Esophagus (tissue), 2 donors: ENCODE results near the gene TP53AIP1. TPM values are rescaled to one million over a fixed set of nuclear protein-coding genes. Genes with fewer than 3 reads are reported as not detected.

ENCODE experiments used
- H3K27ac ChIP-seq, 2 donors: one replicate each; pipeline ENCODE4 v1.5.1; 2013; ENCODE audit warnings: low read depth in 2 of 2, mild to moderate bottlenecking in 2 of 2, inconsistent platforms in 1 of 2, low read length in 1 of 2, moderate library complexity in 1 of 2
- H3K27me3 ChIP-seq, 2 donors: one replicate each; pipeline ENCODE4 v1.6.1; 2013; ENCODE audit warnings: low read length in 2 of 2, control low read depth in 1 of 2, mild to moderate bottlenecking in 1 of 2; ENCODE audit not compliant: insufficient read depth in 2 of 2, control insufficient read depth in 1 of 2
- H3K36me3 ChIP-seq, 2 donors: one replicate each; pipeline ENCODE4 v1.6.1; 2013; ENCODE audit warnings: low read length in 1 of 2; ENCODE audit not compliant: control insufficient read depth in 2 of 2, insufficient read depth in 2 of 2
- H3K4me1 ChIP-seq, 2 donors: one replicate each; pipeline ENCODE4 v1.6.1; 2013; ENCODE audit warnings: low read length in 1 of 2; ENCODE audit not compliant: control insufficient read depth in 2 of 2, insufficient read depth in 2 of 2
- H3K4me3 ChIP-seq, 2 donors: one replicate each; pipeline ENCODE4 v1.5.1; 2013; ENCODE audit warnings: low read length in 2 of 2, mild to moderate bottlenecking in 2 of 2, low read depth in 1 of 2, moderate library complexity in 1 of 2
- H3K9me3 ChIP-seq, 2 donors: one replicate each; pipeline ENCODE4 v1.6.1; 2013; ENCODE audit warnings: mild to moderate bottlenecking in 2 of 2, low read depth in 1 of 2, low read length in 1 of 2, moderate library complexity in 1 of 2; ENCODE audit not compliant: control insufficient read depth in 2 of 2, insufficient read depth in 1 of 2
- WGBS, 2 donors: extraction: QIAGEN DNeasy Blood & Tissue Kit; methylation state at CpG; one replicate each; pipeline ENCODE4 v1.1.7; 2013; 5-methylcytosine and 5-hydroxymethylcytosine counted together
- polyA plus RNA-seq, 2 donors: library from polyadenylated mRNA; stranded (reverse); fragments of 200-250 nt; gene quantifications; one replicate each; pipeline ENCODE4 v1.2.3, GENCODE V29; 2013
- donor health status: healthy with polysubstance abuse.
- donor health status: Bipolar disorder and iron deficiency.

TP53AIP1 gene
- polyA plus RNA-seq, 2 donors = 32.8 to 39.4 TPM

- Histone ChIP-seq H3K27me3 (no peaks in the 10 kb centered on the region), H3K4me3 (no peak overlapping the region), H3K9me3 (no peaks in the 10 kb centered on the region), H3K36me3 (peaks cover 0 to 15% of the 10 kb centered on the region in 2 donors), H3K27ac (no peak overlapping the region), H3K4me1 (no peaks in the 10 kb centered on the region)
- WGBS, 2 donors = 81 to 86% methylated on average over 7 of the region's 7 CpGs
Measured at GRCh38 chr11:128964463-128964930, 21.8 kb upstream of the TP53AIP1 start.

- Histone ChIP-seq H3K9me3 (no peaks in the 10 kb centered on the region), H3K4me1 (no peaks in the 10 kb centered on the region), H3K4me3 (no peak overlapping the region), H3K27me3 (no peaks in the 10 kb centered on the region), H3K36me3 (peaks cover 0 to 9% of the 10 kb centered on the region in 2 donors), H3K27ac (no peak overlapping the region)
- 83 to 90% methylated on average over 3 of the region's 3 CpGs for WGBS, 2 donors
Measured at GRCh38 chr11:128963744-128964325, 21.2 kb upstream of the TP53AIP1 start.

DNA sequence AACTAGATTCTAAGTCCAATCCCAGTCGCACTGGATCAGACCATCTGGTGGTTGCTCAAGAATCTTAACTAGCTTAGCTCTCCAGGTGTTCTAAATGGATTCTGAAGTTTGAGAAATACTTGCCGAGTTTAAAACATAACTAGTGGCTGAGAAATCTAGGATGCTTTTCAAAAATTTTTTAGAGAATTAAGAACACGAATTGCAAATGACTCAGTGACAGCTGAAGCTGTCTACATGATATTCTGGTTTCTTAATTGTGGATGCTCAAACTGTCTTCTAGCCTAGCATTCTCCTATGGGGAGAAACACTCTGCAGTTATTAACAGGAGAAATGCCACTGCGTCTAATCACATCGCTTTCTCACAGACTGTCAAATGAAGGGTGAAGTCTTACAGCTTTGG lies 20.2 kb upstream of the TP53AIP1 start:
- Histone ChIP-seq H3K4me1 (no peaks in the 10 kb centered on the region), H3K27me3 (no peaks in the 10 kb centered on the region), H3K36me3 (peaks cover 0 to 7% of the 10 kb centered on the region in 2 donors), H3K4me3 (no peak overlapping the region), H3K27ac (no peak overlapping the region), H3K9me3 (no peaks in the 10 kb centered on the region)
- 84% methylated on average over 5 of the region's 5 CpGs for WGBS, 2 donors

GRCh38 chr11:128961645-128962044 lies 19.0 kb upstream of the TP53AIP1 start:
- Histone ChIP-seq H3K36me3 (peaks cover 0 to 7% of the 10 kb centered on the region in 2 donors), H3K4me1 (no peaks in the 10 kb centered on the region), H3K27me3 (no peaks in the 10 kb centered on the region), H3K4me3 (no peak overlapping the region), H3K27ac (no peak overlapping the region), H3K9me3 (no peaks in the 10 kb centered on the region)
- WGBS, 2 donors = 93 to 96% methylated on average over 2 of the region's 2 CpGs

GRCh38 chr11:128957202-128957482 lies 14.5 kb upstream of the TP53AIP1 start:
- H3K36me3 ChIP-seq = peaks cover 0 to 7% of the 10 kb centered on the region in 2 donors
- no peak overlapping the region for H3K4me3 ChIP-seq
- H3K4me1 ChIP-seq = peaks cover 0 to 3% of the 10 kb centered on the region in 2 donors
- no peak overlapping the region for H3K27ac ChIP-seq
- H3K9me3 ChIP-seq = no peaks in the 10 kb centered on the region
- H3K27me3 ChIP-seq = no peaks in the 10 kb centered on the region
- 80 to 82% methylated on average over 7 to 8 of the region's 8 CpGs for WGBS, 2 donors

- Histone ChIP-seq H3K36me3 (peaks cover 0 to 7% of the 10 kb centered on the region in 2 donors), H3K4me1 (peaks cover 0 to 3% of the 10 kb centered on the region in 2 donors), H3K27ac (no peak overlapping the region), H3K4me3 (no peak overlapping the region), H3K27me3 (no peaks in the 10 kb centered on the region), H3K9me3 (no peaks in the 10 kb centered on the region)
- 50 to 51% methylated on average over 8 of the region's 8 CpGs for WGBS, 2 donors
Measured at GRCh38 chr11:128956401-128957201, 13.9 kb upstream of the TP53AIP1 start.

DNA sequence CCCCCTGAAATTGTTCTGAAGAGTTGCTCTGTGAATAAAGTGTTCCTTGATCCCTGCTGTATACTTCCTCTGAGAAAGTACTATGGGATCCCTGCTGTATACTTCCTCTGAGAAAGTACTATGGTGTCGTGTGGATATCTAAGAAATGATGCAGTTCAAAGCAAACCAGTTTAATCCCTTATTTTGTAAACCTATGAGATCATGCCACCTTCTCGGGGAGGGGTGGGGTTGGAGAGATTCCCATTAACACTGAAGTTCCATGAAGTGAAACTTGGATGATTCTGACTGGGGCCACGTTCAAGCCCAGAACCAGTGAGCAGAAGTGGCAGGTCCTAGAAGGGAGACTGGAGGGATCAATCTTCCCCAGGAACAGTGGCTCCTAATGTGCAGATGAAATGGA lies 13.0 kb upstream of the TP53AIP1 start:
- 34 to 41% methylated on average over 3 of the region's 3 CpGs for WGBS, 2 donors
- H3K27ac ChIP-seq = no peak overlapping the region
- peaks cover 0 to 7% of the 10 kb centered on the region in 2 donors for H3K36me3 ChIP-seq
- H3K4me3 ChIP-seq = no peak overlapping the region
- H3K4me1 ChIP-seq = peaks cover 0 to 3% of the 10 kb centered on the region in 2 donors
- no peaks in the 10 kb centered on the region for H3K9me3 ChIP-seq
- no peaks in the 10 kb centered on the region for H3K27me3 ChIP-seq

DNA sequence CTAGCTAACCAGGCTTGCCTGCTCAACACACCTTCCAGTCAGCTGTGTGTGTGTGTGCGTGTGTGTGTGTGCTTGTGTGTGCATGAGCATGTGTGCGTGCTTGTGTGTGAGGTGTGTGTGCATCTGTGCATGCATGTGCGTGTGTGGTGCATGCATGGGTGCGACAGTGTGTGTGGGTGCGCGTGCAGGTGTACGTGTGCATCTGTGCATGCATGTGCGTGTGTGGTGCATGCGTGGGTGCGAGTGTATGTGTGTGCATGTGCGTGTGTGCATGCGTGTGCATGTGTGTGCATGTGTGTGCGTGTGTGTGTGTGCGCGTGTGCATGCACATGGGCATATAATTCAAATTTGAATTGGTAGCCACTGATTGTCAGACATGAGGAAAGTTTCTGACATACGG lies 10.5 kb upstream of the TP53AIP1 start:
- Histone ChIP-seq H3K4me1 (peaks cover 0 to 3% of the 10 kb centered on the region in 2 donors), H3K27me3 (no peaks in the 10 kb centered on the region), H3K36me3 (no peaks in the 10 kb centered on the region), H3K4me3 (no peak overlapping the region), H3K9me3 (no peaks in the 10 kb centered on the region), H3K27ac (no peak overlapping the region)
- 92 to 96% methylated on average over 16 of the region's 16 CpGs for WGBS, 2 donors

DNA sequence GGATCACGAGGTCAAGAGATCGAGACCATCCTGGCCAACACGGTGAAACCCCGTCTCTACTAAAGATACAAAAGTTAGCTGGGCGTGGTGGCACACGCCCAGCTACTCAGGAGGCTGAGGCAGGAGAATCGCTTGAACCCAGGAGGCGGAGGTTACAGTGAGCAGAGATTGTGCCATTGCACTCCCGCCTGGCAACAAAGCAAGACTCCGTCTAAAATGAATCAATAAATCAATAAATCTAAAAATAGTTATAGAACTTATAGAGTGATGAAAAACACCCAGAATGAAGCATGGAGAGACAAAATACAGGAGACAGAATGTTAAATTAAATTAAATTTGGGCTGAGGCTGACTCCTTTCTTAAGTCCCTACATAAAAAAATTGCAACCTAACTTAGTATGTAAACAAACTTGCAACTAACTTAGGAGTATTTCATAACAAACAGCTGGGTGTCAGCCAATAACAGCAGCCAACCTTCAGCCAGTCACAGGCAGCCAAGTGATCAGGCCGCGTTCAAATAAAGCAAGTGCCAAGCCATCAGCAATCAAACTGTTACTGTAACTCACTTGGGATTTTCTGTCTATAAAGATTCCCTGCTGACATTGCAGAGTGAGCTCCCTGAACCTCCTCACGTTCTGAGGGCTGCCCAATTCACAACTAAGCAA lies 7.3 kb upstream of the TP53AIP1 start:
- Histone ChIP-seq H3K27ac (no peak overlapping the region), H3K9me3 (no peaks in the 10 kb centered on the region), H3K4me3 (no peak overlapping the region), H3K4me1 (peaks cover 0 to 3% of the 10 kb centered on the region in 2 donors), H3K36me3 (no peaks in the 10 kb centered on the region), H3K27me3 (no peaks in the 10 kb centered on the region)
- WGBS, 2 donors = 60 to 70% methylated on average over 13 of the region's 13 CpGs
